Natural killer cell (primary cell): ENCODE measurements around the gene GALNT17. TPM values are rescaled to one million over a fixed set of nuclear protein-coding genes. Genes with fewer than 3 reads are reported as not detected.

ENCODE experiments used
- ATAC-seq, 3 donors: fragments of 150-1000 bp in 2 of 3; fragments of 200-7000 bp in 1 of 3; cut with Tn5 transposase; 1 replicate in 1 of 3; 2 replicates in 2 of 3; pipeline ENCODE4 v1.10.0; 2021; ENCODE audit warnings: mild to moderate bottlenecking in 2 of 3, moderate library complexity in 2 of 3
- DNase-seq, 2 donors: peaks; one replicate each; pipeline versions ENCODE4 v3.0.0 to v3.0.0-alpha.2; 2013 to 2021; ENCODE audit warnings: mixed read lengths in 1 of 2
- H3K27ac ChIP-seq: one replicate; pipeline ENCODE4 v1.5.1; 2013; ENCODE audit warnings: mild to moderate bottlenecking, low read length
- H3K27me3 ChIP-seq: one replicate; pipeline ENCODE4 v1.6.1; 2013; ENCODE audit warnings: low read length; ENCODE audit not compliant: control insufficient read depth, insufficient read depth
- H3K36me3 ChIP-seq: one replicate; pipeline ENCODE4 v1.6.1; 2013; ENCODE audit warnings: low read length; ENCODE audit not compliant: control insufficient read depth, insufficient read depth
- H3K4me1 ChIP-seq: one replicate; pipeline ENCODE4 v1.6.1; 2013; ENCODE audit warnings: low read length; ENCODE audit not compliant: control insufficient read depth, insufficient read depth
- H3K4me3 ChIP-seq: one replicate; pipeline ENCODE4 v1.5.1; 2013; ENCODE audit warnings: low read length
- H3K9me3 ChIP-seq: one replicate; pipeline ENCODE4 v1.6.1; 2013; ENCODE audit warnings: low read length; ENCODE audit not compliant: control insufficient read depth, insufficient read depth
- H3K27ac Mint-ChIP-seq, 2 donors: one replicate each; pipeline ENCODE4 v1.8.0; 2022; ENCODE audit warnings: mild to moderate bottlenecking in 2 of 2, mixed read lengths in 2 of 2, moderate library complexity in 1 of 2
- H3K27me3 Mint-ChIP-seq, 2 donors: one replicate each; pipeline ENCODE4 v1.8.0; 2022; ENCODE audit warnings: low read depth in 2 of 2, mixed read lengths in 2 of 2
- H3K36me3 Mint-ChIP-seq: one replicate; pipeline ENCODE4 v1.8.0; 2022; ENCODE audit warnings: mixed read lengths
- H3K4me1 Mint-ChIP-seq, 2 donors: one replicate each; pipeline ENCODE4 v1.8.0; 2022; ENCODE audit warnings: mixed read lengths in 2 of 2
- H3K4me3 Mint-ChIP-seq: one replicate; pipeline ENCODE4 v1.8.0; 2022; ENCODE audit warnings: mild to moderate bottlenecking, moderate library complexity, mixed read lengths
- H3K9me3 Mint-ChIP-seq, 2 donors: one replicate each; pipeline ENCODE4 v1.8.0; 2022; ENCODE audit warnings: mixed read lengths in 2 of 2
- CTCF ChIP-seq: fragments of 200-600 bp; IDR thresholded peaks from one replicate; pipeline ENCODE4 v1.8.0; 2022; ENCODE audit warnings: antibody characterized with exemption
- WGBS: methylation state at CpG from one replicate; pipeline ENCODE4 v1.1.7; 2013; ENCODE audit warnings: missing lambda C conversion rate; ENCODE audit not compliant: insufficient coverage; 5-methylcytosine and 5-hydroxymethylcytosine counted together
- intact Hi-C: fragments of 100-400 bp; cut with micrococcal nuclease; formaldehyde crosslinking; loops from one replicate; pipeline ENCODE4 v1.14.2; 2022
- total RNA-seq, 4 donors: library from RNA; stranded (reverse); fragments of 120-200 nt in 1 of 4; gene quantifications; one replicate each; pipeline versions ENCODE4 v1.2.3 to v1.2.4, GENCODE V29; 2013 to 2022

Gene GALNT17
- total RNA-seq, 3 donors from 2014 or later (not counting 1 experiment from before 2014, with no cell fraction given), result not detected

- ATAC-seq, result no peak
- H3K27me3 ChIP-seq, result no peaks in the 10 kb centered on the region
- WGBS, result 81% methylated on average over 6 of the region's 6 CpGs
- H3K36me3 ChIP-seq, result no peaks in the 10 kb centered on the region
- H3K9me3 Mint-ChIP-seq, result peaks cover 4 to 12% of the 10 kb centered on the region in 2 donors
- no peak overlapping the region for H3K4me3 ChIP-seq
- H3K4me1 Mint-ChIP-seq, result no peaks in the 10 kb centered on the region
- no peaks in the 10 kb centered on the region for H3K27me3 Mint-ChIP-seq
- TF ChIP-seq CTCF, result no peak
- intact Hi-C loops, result no loop called here
- H3K4me1 ChIP-seq, result no peaks in the 10 kb centered on the region
- H3K27ac Mint-ChIP-seq, result no peak overlapping the region
- H3K4me3 Mint-ChIP-seq, result no peak overlapping the region
- H3K27ac ChIP-seq, result no peak overlapping the region
- DNase-seq, result no peak
- no peaks in the 10 kb centered on the region for H3K9me3 ChIP-seq
- H3K36me3 Mint-ChIP-seq, result no peaks in the 10 kb centered on the region
Observed at GRCh38 chr7:71486856-71487628, 355.1 kb downstream of the GALNT17 start.

- intact Hi-C loops, result no loop called here
Observed at GRCh38 chr7:71488308-71488707, 356.4 kb downstream of the GALNT17 start.

GRCh38 chr7:71491336-71491735, 359.4 kb downstream of the GALNT17 start:
- Histone ChIP-seq H3K27ac (no peak overlapping the region), H3K4me3 (no peak overlapping the region), H3K36me3 (no peaks in the 10 kb centered on the region), H3K27me3 (no peaks in the 10 kb centered on the region), H3K9me3 (no peaks in the 10 kb centered on the region), H3K4me1 (no peaks in the 10 kb centered on the region)
- H3K36me3 Mint-ChIP-seq, result no peaks in the 10 kb centered on the region
- DNase-seq (no peak), ATAC-seq (no peak)
- H3K27me3 Mint-ChIP-seq, result no peaks in the 10 kb centered on the region
- no peaks in the 10 kb centered on the region for H3K4me1 Mint-ChIP-seq
- H3K27ac Mint-ChIP-seq, result no peak overlapping the region
- no peak overlapping the region for H3K4me3 Mint-ChIP-seq
- intact Hi-C loops, result no loop called here
- TF ChIP-seq CTCF, result no peak
- WGBS, result 78% methylated on average over 6 of the region's 6 CpGs
- H3K9me3 Mint-ChIP-seq, result peaks cover 3 to 16% of the 10 kb centered on the region in 2 donors

More at GRCh38 chr7:71488308-71488707, 356.4 kb downstream of the GALNT17 start:
- no peak for TF ChIP-seq CTCF
- H3K4me1 ChIP-seq, result no peaks in the 10 kb centered on the region
- no peaks in the 10 kb centered on the region for H3K27me3 Mint-ChIP-seq
- H3K9me3 ChIP-seq, result no peaks in the 10 kb centered on the region
- no peak overlapping the region for H3K27ac ChIP-seq
- 68% methylated on average over 2 of the region's 2 CpGs for WGBS
- no peak overlapping the region for H3K27ac Mint-ChIP-seq
- no peaks in the 10 kb centered on the region for H3K4me1 Mint-ChIP-seq
- H3K4me3 Mint-ChIP-seq, result no peak overlapping the region
- no peaks in the 10 kb centered on the region for H3K36me3 Mint-ChIP-seq
- DNase-seq (no peak), ATAC-seq (no peak)
- no peak overlapping the region for H3K4me3 ChIP-seq
- no peaks in the 10 kb centered on the region for H3K27me3 ChIP-seq
- no peaks in the 10 kb centered on the region for H3K36me3 ChIP-seq
- H3K9me3 Mint-ChIP-seq, result peaks cover 6 to 12% of the 10 kb centered on the region in 2 donors

GRCh38 chr7:71495828-71496227, 363.9 kb downstream of the GALNT17 start:
- H3K27ac Mint-ChIP-seq, result no peak overlapping the region
- WGBS, result 69% methylated on average over 4 of the region's 4 CpGs
- Histone ChIP-seq H3K27me3 (no peaks in the 10 kb centered on the region), H3K4me1 (no peaks in the 10 kb centered on the region), H3K4me3 (no peak overlapping the region), H3K36me3 (no peaks in the 10 kb centered on the region), H3K27ac (no peak overlapping the region), H3K9me3 (no peaks in the 10 kb centered on the region)
- no peak for DNase-seq
- H3K9me3 Mint-ChIP-seq, result peaks cover 3 to 5% of the 10 kb centered on the region in 2 donors
- H3K4me3 Mint-ChIP-seq, result no peak overlapping the region
- no peak for ATAC-seq
- H3K27me3 Mint-ChIP-seq, result no peaks in the 10 kb centered on the region
- no peaks in the 10 kb centered on the region for H3K4me1 Mint-ChIP-seq
- TF ChIP-seq CTCF, result no peak
- intact Hi-C loops, result no loop called here
- no peaks in the 10 kb centered on the region for H3K36me3 Mint-ChIP-seq
